ENCODE data around the gene KCNK17. TPM values are rescaled to one million over a fixed set of nuclear protein-coding genes. Genes with fewer than 3 reads are reported as not detected.

The KCNK17 gene
- total RNA-seq, 2 experiments from 2014 or later: not detected

GRCh38 chr6:39330476-39330875 is 16.3 kb upstream of the KCNK17 start:
- Mint-ChIP-seq H3K27me3 (peaks cover 13% of the 10 kb centered on the region), H3K36me3 (ENCODE audit: low read depth) (no peaks in the 10 kb centered on the region), H3K27ac (no peak overlapping the region), H3K4me3 (no peak overlapping the region), H3K4me1 (ENCODE audit: low read depth) (no peaks in the 10 kb centered on the region), H3K9me3 (no peaks in the 10 kb centered on the region)
- ChIA-PET CTCF (interaction anchor here (1.0 to 2.0 kb wide), 3 partner anchors 18 to 164 kb away, joined by 3 to 4 read pairs (median 3); no protein-coding TSS in a partner anchor), POLR2A (interaction anchor here (0.7 kb wide), 1 partner anchor 652 kb away, joined by 3 read pairs; no protein-coding TSS in a partner anchor)
- no peak for ATAC-seq
- intact Hi-C loops (cut with micrococcal nuclease): no loop called here
- DNase-seq: no peak
- TF ChIP-seq CTCF (IDR thresholded peaks at IDR 0.05): no peak

- Mint-ChIP-seq H3K27me3 (peaks cover 13% of the 10 kb centered on the region), H3K36me3 (ENCODE audit: low read depth) (no peaks in the 10 kb centered on the region), H3K9me3 (no peaks in the 10 kb centered on the region), H3K4me1 (ENCODE audit: low read depth) (no peaks in the 10 kb centered on the region), H3K27ac (no peak overlapping the region), H3K4me3 (no peak overlapping the region)
- CTCF ChIA-PET: interaction anchor here (1.0 to 2.0 kb wide), 3 partner anchors 18 to 163 kb away, joined by 3 to 4 read pairs (median 3); no protein-coding TSS in a partner anchor
- POLR2A ChIA-PET: no interaction called here
- intact Hi-C loops (cut with micrococcal nuclease): no loop called here
- DNase-seq (no peak), ATAC-seq (no peak)
- no peak for TF ChIP-seq CTCF (IDR thresholded peaks at IDR 0.05)
Measured at GRCh38 chr6:39330057-39330456, 15.8 kb upstream of the KCNK17 start.

GRCh38 chr6:39328066-39328465 is 13.8 kb upstream of the KCNK17 start:
- no peaks in the 10 kb centered on the region for H3K4me1 Mint-ChIP-seq (ENCODE audit: low read depth)
- no peak overlapping the region for H3K4me3 Mint-ChIP-seq
- ChIA-PET CTCF (interaction anchor here (1.7 kb wide), 1 partner anchor 18 kb away, joined by 4 read pairs; no protein-coding TSS in a partner anchor), POLR2A (no interaction called here)
- no peak for TF ChIP-seq CTCF (IDR thresholded peaks at IDR 0.05)
- intact Hi-C loops (cut with micrococcal nuclease): no loop called here
- no peaks in the 10 kb centered on the region for H3K36me3 Mint-ChIP-seq (ENCODE audit: low read depth)
- no peaks in the 10 kb centered on the region for H3K9me3 Mint-ChIP-seq
- no peak overlapping the region for H3K27ac Mint-ChIP-seq
- ATAC-seq (no peak), DNase-seq (no peak)
- H3K27me3 Mint-ChIP-seq: peaks cover 13% of the 10 kb centered on the region

GRCh38 chr6:39327507-39327906 is 13.3 kb upstream of the KCNK17 start:
- CTCF ChIA-PET: interaction anchor here (1.7 kb wide), 1 partner anchor 18 kb away, joined by 4 read pairs; no protein-coding TSS in a partner anchor

More at GRCh38 chr6:39327507-39327906, 13.3 kb upstream of the KCNK17 start:
- intact Hi-C loops (cut with micrococcal nuclease): no loop called here
- TF ChIP-seq CTCF (IDR thresholded peaks at IDR 0.05): no peak
- DNase-seq: no peak
- no peaks in the 10 kb centered on the region for H3K4me1 Mint-ChIP-seq (ENCODE audit: low read depth)
- H3K27me3 Mint-ChIP-seq: peaks cover 13% of the 10 kb centered on the region
- POLR2A ChIA-PET: no interaction called here
- H3K27ac Mint-ChIP-seq: no peak overlapping the region
- no peaks in the 10 kb centered on the region for H3K36me3 Mint-ChIP-seq (ENCODE audit: low read depth)
- H3K4me3 Mint-ChIP-seq: no peak overlapping the region
- no peak for ATAC-seq
- no peaks in the 10 kb centered on the region for H3K9me3 Mint-ChIP-seq

Measured in activated CD8-positive, alpha-beta T cell treated with anti-CD3 and anti-CD28 coated beads for 36 hours (primary cell).